ENCODE data around the gene ZNF276.
"Not testable (repeated sequence)": the region's sequence is repeated elsewhere in the genome, so short reads cannot be mapped to it uniquely, and the experiment has no call there.

Gene ZNF276

DNA sequence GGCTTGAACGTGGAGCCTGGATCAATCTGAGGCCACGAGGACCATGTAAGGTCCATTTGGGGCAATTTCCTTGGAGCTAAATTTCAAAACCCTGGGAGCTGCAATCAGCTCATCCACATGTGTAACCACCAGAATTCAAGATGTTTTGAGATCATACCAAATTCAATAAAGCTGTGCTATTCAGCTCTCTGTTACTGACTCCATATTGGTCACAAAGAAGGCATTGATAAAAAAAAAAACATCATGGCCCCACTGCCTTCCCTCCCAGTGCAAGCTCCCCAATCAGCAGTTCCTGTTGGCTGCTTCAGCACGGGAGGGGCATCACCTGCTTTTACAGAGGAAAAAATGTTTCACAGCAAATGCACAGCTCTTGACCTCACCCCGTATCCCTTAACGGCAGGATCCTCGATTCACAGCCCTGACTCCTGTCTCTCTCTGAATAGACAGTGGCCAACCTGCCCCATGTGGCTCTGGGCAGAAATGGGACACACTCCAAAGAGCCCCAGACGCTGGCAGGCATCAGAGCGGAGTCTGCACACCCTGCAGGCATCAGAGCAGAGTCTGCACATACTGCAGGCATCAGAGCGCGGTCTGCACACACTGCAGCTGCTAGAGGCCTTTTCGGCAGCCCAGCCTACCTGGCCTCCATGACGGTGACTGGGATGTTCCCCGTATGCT is 58.0 kb downstream of the ZNF276 start:
- in situ Hi-C loops (cut with HindIII; ENCODE audit: low pct_unique_long_range_greater_than_20kb, low sequenced_read_pairs), result no loop called here

DNA sequence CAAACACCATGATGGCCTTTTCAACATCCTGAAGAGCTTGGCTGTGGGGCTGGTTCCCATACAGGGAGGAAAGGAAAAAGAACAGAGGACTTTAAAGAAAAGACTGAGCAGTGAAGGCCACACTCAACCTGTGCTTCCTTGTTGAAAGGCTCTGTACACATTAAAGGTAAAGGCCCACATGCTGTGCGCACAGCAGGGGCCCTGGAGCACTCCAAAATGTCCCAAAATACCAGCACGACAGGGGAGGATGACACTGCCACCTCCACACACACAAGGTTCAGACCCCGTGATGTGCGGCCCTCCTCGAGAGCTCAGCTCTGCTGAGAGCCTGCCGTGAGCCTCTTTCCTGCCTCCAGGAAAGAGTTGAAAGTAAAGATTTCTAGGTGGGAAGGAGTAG is 58.6 kb downstream of the ZNF276 start:
- TF ChIP-seq JUND (IDR thresholded peaks at IDR 0.05; ENCODE audit: low read depth), result no peak
- in situ Hi-C loops (cut with HindIII; ENCODE audit: low pct_unique_long_range_greater_than_20kb, low sequenced_read_pairs), result no loop called here
- DNase-seq (ENCODE audit: low read depth in 1 of 2, low spot score in 1 of 2), result no peak

More for the DNA sequence above, 58.0 kb downstream of the ZNF276 start:
- no peak for TF ChIP-seq JUND (IDR thresholded peaks at IDR 0.05; ENCODE audit: low read depth)
- DNase-seq (ENCODE audit: low read depth in 1 of 2, low spot score in 1 of 2), result no peak

DNA sequence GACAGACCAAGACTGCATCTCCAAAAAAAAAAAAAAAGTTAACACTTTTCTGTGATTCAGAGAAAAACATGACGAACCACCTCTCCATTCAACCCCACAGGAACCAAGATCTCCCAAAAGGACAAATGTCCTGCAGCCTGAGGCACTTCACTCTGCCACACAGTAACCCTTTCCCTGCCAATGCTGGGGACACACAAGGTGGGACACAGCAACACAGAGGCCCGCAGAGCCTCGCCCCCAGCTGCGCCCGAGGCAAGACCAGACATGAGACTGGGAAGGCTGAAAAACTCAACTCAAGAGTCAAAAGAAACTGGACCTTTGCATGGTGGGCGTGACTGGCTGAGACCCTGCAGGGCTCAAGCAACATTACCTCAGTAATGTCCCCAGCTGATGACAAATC is 61.2 kb downstream of the ZNF276 start:
- in situ Hi-C loops (cut with HindIII; ENCODE audit: low pct_unique_long_range_greater_than_20kb, low sequenced_read_pairs), result no loop called here
- DNase-seq (ENCODE audit: low read depth in 1 of 2, low spot score in 1 of 2), result no peak
- TF ChIP-seq JUND (IDR thresholded peaks at IDR 0.05; ENCODE audit: low read depth), result no peak

DNA sequence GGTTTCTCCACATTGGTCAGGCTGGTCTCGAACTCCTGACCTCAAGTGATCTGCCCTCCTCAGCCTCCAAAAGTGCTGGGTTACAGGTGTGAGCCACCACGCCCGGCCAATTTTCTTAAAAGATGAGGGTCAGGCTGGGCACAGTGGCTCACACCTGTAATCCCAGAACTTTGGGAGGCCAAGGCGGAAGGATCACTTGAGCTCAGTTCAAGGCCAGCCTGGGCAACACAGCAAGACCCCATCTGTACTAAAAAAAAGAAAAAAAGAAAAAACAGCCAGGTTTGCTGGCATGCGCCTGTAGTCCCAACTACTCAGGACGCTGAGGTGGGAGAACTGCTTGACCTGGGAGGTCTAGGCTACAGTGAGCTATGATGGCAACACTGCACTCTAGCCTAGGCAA is 62.6 kb downstream of the ZNF276 start:
- DNase-seq (ENCODE audit: low read depth in 1 of 2, low spot score in 1 of 2); in situ Hi-C loops (cut with HindIII; ENCODE audit: low pct_unique_long_range_greater_than_20kb, low sequenced_read_pairs): not testable (repeated sequence)

DNA sequence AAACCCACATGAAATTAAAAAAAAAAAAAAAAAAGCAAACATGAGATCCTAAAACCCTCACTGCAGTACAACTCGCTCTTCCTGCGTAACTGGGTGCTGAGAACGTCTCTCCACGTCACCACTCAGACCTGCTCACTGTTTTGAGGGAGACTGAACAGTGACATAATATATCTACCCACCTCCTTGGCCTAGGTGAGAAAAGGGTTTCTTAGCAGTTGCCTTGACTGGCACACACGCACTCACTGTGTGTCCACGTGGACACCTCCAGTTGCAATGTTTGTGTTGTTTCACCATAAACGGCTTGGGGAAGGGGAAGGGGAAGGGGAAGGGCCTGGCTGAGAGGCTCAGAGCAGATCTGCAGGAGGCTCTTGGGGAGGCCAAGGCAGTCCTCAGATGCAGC is 63.1 kb downstream of the ZNF276 start:
- TF ChIP-seq JUND (IDR thresholded peaks at IDR 0.05; ENCODE audit: low read depth), result no peak
- in situ Hi-C loops (cut with HindIII; ENCODE audit: low pct_unique_long_range_greater_than_20kb, low sequenced_read_pairs), result no loop called here

DNA sequence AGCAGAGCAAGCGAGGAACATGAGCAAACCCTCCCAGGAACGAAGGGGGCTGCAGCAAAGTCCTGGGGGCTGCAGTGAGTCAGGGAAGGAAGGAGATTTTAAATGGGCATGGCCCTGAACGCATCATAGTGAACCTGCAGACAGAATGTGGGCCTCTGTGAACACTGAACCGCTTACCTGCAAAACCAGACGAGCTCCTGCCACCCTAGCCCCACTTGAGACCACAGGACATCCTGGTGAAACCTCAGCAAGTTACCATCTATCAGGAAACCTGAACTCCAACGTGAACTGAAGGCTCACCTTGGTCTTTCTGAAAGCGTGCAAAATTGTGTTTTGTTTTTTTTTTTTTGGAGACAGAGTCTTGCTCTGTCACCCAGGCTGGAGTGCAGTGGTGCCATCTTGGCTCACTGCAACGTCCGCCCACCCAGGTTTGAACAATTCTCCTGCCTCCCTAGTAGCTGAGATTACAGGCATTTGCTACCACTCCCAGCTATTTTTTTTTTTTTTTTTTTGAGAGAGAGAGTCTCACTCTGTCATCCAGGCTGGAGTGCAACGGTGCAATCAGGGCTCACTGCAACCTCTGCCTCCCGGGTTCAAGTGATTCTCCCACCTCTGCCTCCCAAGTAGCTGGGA is 64.3 kb downstream of the ZNF276 start:
- no peak for TF ChIP-seq JUND (IDR thresholded peaks at IDR 0.05; ENCODE audit: low read depth)
- in situ Hi-C loops (cut with HindIII; ENCODE audit: low pct_unique_long_range_greater_than_20kb, low sequenced_read_pairs), result no loop called here

More for the DNA sequence above, 63.1 kb downstream of the ZNF276 start:
- DNase-seq (ENCODE audit: low read depth in 1 of 2, low spot score in 1 of 2), result no peak

DNA sequence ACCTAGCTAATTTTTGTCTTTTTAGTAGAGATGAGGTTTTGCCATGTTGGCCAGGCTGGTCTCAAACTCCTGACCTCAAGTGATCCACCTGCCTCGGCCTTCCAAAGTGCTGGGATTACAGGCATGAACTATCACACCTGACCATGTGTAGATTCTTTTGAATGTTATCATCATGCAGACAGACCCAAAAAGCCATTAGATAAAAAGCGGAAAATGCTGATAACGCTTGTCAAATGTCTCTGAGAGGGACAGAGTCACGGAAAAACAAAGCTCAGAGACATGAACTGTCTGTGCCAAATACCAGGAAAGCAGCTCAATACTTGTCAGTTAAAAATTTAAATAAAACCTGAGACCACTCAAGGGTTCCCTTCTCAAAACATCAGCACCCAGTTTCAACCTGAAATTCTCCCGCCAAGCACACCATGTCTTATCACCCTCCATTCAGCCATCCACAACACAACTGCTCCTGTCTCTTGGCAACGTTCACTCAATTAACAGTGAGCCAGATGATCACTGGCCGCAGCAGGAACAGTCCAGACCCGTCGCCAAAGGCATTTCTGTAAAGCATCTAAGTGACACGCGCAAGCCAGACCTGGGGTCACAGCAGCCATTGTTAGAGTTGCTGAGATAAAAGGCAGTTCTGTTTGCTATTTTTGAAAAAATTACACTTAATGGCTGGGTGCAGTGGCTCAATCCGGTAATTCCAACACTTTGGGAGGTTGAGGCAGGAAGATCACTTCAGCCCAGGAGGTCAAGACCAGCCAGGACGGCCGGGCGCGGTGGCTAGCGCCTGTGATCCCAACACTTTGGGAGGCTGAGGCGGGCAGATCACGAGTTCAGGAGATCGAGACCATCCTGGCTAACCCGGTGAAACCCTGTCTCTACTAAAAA is 65.4 kb downstream of the ZNF276 start:
- no peak for DNase-seq (ENCODE audit: low read depth in 1 of 2, low spot score in 1 of 2)
- no peak for TF ChIP-seq JUND (IDR thresholded peaks at IDR 0.05; ENCODE audit: low read depth)
- in situ Hi-C loops (cut with HindIII; ENCODE audit: low pct_unique_long_range_greater_than_20kb, low sequenced_read_pairs), result no loop called here

More for the DNA sequence above, 64.3 kb downstream of the ZNF276 start:
- no peak for DNase-seq (ENCODE audit: low read depth in 1 of 2, low spot score in 1 of 2)

DNA sequence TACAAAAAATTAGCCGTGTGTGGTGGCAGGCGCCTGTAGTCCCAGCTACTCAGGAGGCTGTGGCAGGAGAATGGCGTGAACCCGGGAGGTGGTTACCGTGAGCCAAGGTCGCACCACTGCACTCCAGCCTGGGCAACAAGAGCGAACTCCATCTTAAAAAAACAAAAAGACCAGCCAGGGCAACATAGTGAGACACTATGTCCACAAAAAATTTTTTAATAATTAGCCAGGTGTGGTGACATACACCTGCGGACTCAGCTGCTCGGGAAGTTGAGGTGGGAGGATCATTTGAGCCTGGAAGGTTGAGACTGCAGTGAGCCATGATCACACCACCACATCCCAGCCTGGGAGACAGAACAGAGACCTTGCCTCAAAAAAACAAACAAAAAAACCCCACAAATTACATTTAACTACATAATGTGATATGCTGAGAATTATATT is 66.0 kb downstream of the ZNF276 start:
- in situ Hi-C loops (cut with HindIII; ENCODE audit: low pct_unique_long_range_greater_than_20kb, low sequenced_read_pairs), result no loop called here
- no peak for TF ChIP-seq JUND (IDR thresholded peaks at IDR 0.05; ENCODE audit: low read depth)
- DNase-seq (ENCODE audit: low read depth in 1 of 2, low spot score in 1 of 2), result no peak
